ENCODE results near the gene ESYT3. TPM values are rescaled to one million over a fixed set of nuclear protein-coding genes. Genes with fewer than 3 reads are reported as not detected.
"Not testable (repeated sequence)": the region's sequence is repeated elsewhere in the genome, so short reads cannot be mapped to it uniquely, and the experiment has no call there.

The ESYT3 gene
- total RNA-seq, 1 donor from 2014 or later, result not detected

DNA sequence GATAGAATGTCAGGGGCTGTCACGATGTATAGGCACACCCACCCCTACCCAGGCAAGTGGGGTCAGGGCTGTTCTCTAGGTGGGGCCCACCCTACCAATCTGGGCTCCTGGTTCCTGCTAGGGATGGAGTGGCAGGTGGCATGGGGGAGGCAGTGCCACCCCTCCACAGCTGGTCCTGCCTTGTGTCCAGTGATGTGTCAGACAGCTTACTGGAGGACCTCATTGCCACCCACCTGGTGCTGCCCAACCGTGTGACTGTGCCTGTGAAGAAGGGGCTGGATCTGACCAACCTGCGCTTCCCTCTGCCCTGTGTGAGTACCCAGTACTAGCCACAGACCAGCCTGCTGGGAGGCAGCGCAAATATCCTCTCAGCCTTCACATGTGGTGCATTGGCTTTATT is 27.5 kb downstream of the ESYT3 start:
- no peak for DNase-seq

DNA sequence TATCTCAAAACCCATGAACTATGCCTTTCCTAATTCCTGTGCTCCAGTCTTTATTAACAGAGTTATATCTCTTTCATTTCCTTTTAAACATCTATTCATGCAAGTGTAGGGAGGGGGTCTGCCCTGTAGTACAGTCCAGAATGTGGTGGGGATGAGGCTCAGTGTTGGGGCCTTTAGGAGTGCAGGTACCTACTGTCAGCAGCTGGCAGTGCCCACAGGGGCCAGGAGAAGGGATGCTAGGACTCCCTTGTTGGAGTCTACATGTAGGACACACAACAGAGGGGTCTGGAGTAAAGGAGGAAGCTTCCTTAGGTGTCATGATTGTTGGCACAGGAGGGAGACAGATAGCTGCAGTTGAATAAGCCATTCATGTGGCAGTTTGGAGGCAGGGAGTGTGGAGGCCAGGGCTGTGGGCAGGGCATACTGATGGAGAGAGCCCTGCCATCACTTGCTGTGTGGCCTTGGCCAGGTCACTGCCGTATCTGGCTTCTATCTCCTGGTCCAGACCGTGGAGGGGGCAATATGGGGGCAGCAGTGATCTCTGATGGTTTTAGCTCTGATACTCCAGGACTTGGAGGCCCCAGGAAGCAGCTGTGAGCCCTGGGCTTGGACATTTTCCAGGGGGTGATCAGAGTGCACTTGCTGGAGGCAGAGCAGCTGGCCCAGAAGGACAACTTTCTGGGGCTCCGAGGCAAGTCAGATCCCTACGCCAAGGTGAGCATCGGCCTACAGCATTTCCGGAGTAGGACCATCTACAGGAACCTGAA is 29.5 kb downstream of the ESYT3 start:
- no peak for DNase-seq

DNA sequence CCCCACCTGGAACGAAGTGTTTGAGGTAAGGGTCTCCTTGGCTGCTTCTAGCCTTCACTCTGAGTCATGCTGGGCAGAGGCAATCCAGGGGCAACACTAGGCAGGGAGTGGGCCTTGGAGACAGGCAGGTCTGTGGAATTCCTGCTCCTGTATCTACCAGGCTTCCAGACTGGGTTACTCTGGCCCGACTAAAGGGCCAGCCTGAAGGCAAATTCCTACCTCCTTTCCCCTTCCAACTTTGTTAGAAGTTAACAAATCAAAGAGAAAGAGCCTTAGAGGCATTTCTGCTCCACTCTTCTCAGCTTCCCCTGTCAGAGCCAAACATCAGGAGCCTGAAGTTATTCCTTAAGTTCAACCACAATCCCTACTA is 30.1 kb downstream of the ESYT3 start:
- DNase-seq, result no peak

DNA sequence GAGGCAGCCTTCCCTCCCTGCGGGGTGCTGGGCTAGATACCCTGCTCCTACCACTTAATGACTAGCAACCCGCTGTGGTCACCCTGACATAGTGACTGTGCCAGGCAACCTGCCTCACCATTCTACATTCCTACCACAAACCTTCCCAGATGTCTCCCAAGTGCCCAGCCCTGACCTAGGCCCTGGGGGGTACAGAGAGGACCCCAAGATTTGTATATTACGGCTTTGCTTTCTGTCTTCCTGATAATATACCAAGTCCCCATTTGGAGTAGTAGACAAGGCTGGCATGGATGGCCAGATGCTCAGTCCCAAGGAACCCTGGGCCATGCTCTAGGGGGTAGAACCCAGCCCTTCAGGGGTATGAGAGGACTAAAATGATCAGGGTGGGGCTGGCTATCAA is 31.0 kb downstream of the ESYT3 start:
- DNase-seq, result no peak

DNA sequence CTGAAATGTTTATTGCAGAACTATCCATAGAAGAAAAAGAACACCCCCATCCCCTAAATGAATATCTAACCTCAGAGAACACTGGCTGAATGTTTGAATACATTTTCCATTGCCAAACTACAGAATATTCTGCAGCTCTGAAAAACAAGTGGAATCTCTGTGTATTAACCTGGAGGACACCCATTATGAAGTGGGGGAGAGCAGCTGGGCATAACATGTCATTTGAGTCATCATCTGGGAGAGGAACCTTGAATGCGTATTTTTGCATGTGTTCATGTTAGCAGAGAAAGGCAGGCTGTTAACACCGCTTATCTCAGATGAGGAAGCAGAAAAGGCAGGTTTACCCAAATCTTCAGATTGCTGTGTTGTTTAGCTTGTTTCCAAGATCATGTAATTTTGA is 31.5 kb downstream of the ESYT3 start:
- no peak for DNase-seq

DNA sequence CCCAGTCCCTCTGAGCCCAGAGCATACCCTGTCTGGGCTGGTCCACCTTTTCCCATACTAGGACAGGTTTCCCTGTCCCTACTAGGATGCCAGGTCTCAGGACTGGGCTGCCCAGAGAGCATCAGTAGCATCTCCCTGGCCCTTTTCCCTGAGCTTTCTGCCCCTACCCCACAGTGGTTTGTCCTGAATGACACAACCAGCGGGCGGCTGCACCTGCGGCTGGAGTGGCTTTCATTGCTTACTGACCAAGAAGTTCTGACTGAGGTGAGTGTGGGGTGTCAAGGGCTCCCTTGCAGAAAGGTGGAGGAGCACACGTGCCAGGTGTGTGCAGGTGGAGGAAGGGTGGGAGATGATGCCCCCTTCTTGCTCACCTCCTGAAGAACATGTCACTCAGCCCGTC is 33.5 kb downstream of the ESYT3 start:
- no peak for DNase-seq

DNA sequence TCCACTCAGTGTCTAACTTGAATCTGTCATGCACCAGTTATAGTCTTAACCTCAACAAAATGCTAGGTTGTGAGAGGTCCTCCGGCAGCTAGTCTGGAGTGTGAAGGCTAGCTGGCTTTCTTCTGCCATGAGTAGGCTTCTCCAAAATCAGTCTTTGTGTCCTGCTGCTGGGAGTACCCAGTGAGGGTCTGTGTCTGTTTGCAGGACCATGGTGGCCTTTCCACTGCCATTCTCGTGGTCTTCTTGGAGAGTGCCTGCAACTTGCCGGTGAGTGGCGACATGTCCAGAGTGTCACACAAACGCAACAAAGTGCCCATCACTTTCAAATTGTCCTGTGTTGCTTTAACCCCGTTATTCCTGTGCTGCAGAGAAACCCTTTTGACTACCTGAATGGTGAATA is 34.0 kb downstream of the ESYT3 start:
- no peak for DNase-seq

DNA sequence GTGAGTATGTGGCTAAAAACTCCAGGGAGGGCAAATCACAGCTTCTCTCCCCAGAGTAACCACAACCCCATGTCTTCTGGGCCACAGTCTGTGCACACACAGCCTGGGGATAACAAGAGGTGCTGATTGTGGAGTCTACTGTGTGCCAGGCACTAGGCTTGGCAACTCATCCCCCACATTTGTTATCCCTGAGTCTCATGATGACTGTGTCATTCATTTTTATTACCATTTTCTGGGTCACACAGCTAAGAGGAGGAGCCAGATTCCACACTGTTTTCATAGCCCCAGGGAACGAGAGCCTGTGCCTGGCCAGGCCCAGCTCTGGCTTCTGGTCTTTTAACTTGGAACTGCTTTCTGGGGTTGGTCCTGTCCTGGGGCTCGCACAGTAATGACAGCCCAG is 34.5 kb downstream of the ESYT3 start:
- no peak for DNase-seq

DNA sequence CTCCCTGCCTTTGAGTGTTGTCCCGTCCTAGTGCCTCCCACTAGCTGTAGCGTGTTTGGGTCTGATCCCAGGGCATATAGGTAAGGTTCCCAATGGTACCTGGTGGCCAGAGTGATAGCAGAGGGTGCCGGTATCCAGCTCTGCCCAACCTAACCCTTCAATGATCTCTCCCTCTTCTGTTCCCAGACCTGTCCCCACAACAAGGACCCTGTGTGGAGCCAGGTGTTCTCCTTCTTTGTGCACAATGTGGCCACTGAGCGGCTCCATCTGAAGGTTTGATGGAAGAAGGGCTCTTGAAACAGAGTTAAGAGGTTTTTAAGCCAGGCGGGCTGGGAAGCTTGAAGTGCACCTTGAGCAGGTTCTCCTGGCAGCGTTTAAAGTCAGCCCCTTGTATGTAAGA is 35.5 kb downstream of the ESYT3 start:
- DNase-seq, result no peak

DNA sequence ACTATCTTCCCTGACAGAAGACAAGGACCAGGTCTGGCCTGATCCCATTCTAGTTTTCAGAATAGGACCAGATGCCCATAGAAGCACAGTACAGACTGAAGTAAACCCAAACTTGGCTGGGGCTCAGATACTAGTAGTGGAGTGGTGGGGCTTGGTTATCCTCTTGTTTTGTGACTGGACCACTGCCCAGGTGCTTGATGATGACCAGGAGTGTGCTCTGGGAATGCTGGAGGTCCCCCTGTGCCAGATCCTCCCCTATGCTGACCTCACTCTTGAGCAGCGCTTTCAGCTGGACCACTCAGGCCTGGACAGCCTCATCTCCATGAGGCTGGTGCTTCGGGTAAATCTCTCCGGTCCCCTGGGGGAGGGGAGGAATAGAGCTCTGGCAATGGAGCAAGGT is 36.3 kb downstream of the ESYT3 start:
- no peak for DNase-seq

DNA sequence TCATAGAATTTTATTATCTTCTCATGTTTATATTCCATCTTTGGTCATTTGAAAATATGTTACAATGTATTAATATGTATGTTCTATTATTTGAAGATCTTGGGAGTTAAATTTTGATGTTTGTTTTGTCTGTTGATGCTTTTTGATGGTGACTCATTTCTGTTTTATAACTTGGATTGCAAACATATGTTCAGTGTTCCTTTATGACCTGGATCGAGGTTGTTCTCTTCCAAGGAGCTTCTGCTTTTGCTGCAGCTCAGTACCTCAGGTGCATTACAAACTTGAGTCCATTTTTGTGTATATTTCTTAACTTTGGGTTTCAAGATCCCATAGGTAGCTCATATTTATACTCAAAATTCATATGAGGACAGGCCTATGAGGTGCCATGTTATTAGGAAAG is 37.1 kb downstream of the ESYT3 start:
- DNase-seq, result no peak

DNA sequence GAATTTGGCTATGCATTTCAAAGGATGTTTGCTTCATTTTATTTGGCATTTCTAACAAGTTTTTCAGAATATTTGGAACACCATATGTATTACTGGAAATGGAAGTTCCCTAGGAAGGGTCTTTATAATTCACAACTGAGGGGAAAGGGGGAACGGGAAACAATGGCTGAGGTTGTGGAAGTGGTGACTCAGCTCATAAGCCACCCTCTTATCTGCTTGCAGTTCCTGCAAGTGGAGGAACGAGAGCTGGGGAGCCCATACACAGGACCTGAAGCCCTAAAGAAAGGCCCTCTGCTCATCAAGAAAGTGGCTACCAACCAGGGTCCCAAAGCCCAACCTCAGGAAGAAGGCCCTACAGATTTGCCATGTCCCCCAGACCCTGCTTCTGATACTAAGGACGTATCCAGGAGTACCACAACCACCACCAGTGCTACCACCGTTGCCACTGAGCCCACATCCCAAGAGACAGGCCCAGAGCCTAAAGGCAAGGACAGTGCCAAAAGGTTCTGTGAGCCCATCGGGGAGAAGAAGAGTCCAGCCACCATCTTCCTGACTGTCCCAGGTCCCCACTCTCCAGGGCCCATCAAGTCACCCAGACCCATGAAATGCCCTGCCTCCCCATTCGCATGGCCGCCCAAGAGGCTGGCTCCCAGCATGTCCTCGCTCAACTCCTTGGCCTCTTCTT is 37.9 kb downstream of the ESYT3 start:
- peak; percentile 8 for DNase-seq

DNA sequence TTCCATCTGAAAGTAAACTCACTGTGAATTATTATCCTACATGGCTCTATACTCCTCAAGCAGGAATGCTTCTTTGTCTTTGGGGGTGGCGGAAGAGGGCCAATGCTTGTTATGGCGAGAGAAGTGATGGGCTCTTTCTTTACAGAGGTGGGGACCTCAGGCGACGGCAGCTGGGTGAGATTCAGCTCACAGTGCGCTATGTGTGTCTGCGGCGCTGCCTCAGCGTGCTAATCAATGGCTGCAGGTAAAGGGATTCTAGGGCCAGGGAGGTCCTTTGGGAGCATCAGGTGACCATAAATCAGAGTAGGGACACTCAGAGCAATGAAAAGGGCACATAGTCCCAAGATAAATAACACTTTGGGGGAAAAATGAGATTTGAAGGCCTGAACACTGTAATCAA is 39.0 kb downstream of the ESYT3 start:
- no peak for DNase-seq

DNA sequence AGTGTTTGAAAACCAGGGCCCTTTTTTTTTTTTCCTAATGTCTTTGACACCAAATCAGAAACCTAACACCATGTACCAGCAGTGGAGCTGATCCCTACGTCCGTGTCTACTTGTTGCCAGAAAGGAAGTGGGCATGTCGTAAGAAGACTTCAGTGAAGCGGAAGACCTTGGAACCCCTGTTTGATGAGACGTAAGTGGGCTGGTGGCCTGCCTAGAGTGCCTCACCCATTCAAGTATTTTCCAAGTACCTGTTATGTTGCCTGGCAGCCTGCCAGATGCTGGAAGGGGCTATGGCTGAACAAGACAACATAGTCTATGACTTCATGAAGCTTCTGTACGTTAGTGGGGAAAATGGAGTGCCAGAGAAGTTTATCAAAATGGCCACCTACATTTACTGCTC is 39.7 kb downstream of the ESYT3 start:
- DNase-seq, result no peak

DNA sequence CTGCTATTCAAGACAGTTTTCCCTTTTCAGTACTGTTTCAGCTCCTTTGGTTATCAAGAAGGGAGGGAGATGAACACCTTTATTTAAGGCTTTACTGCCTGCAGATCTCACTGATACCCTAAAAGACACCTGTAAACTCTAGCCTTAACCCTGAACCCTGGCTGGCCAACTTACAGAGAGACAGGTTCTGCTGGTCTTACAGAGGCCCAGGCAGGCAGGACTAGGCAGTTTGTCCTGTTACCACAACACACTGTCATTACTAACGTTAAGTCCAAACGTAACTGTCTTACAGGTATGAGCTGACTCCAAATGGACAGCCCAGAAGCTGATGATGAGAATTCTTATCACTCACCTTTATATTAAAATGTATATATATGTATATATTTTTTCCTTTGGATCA is 42.1 kb downstream of the ESYT3 start:
- DNase-seq, result no peak

DNA sequence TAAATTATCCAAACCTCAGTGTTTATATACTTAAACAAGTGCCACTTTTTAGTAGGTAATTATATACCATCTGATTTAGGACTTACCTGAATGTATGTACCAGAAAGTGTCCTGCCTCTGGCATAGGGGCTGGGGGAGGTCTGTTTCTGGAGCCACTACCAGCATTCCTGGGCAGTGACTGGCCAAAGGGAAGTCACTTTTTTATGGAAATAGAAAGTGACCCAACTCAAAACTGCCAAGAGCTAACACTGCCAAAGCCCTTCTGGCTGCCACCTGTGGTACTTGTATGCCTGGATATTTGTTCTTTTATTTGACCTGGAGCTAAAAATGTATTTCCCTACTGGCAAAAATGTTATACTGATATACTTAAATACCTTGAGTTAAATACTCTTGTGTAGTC is 42.7 kb downstream of the ESYT3 start:
- no peak for DNase-seq

DNA sequence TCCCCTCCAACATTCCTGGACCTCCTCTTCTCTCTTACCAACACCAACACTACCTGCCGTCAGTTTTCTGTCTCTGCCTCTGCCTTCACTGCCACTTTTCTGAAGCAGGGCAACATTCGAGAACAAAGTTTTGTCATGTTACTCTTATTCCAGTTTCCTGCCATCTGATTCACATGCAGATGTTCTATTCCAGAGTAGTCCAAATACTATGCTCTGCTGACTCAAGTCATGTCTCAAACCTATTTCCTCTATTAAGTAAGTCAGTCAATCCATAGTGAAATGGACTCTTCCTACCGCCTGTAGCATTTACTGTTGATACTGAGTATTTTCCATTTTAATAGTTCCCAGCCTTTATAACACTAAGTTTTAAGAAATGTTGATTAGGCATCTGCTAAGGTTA is 43.4 kb downstream of the ESYT3 start:
- no peak for DNase-seq

DNA sequence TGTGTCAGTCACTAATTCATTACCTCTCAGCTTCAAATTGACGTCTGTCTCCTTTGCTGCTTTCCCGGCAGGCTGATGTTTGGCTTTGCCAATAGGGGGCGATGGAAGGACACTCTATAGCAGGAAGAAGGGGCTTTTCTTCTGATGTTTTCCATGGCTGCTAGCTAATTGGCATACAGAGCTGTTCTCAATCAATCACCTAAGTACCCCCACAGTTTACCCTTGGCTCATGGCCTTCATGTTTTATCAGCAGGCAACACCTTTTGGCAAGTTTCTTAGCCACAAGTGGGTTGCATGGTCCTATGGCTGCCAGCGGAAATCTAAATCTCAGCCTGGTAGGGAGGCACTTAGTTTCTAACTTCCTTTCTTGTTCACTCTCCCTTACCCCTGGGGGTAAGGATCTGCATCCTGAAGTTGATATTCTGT is 45.0 kb downstream of the ESYT3 start:
- peak; percentile 64 for DNase-seq

DNA sequence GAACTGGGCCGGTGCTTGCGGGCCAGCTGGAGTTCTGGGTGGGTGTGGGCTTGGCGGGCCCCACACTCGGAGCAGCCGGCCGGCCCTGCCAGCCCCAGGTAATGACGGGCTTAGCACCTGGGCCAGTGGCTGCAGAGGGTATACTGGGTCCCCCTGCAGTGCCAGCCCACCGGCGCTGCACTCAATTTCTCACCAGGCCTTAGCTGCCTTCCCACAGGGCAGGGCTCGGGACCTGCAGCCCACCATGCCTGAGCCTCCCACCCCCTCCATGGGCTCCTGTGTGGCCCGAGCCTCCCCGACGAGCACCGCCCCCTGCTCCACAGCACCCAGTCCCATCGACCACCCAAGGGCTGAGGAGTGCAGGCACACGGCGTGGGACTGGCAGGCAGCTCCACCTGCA is 50.3 kb downstream of the ESYT3 start:
- DNase-seq, result not testable (repeated sequence)

DNA sequence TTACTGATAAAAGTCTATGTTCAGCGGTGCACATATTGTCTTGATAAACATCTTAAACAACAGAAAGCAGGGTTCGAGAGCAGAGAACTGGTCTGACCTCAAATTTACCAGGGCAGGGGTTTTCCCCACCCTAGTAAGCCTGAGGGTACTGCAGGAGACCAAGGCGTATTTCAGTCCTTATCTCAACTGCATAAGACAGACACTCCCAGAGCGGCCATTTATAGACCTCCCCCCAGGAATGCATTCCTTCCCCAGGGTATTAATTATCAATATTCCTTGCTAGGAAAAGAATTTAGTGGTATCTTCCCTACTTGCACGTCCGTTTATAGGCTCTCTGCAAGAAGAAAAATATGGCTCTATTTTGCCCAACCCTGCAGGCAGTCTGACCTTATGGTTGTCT is 52.2 kb downstream of the ESYT3 start:
- not testable (repeated sequence) for DNase-seq

DNA sequence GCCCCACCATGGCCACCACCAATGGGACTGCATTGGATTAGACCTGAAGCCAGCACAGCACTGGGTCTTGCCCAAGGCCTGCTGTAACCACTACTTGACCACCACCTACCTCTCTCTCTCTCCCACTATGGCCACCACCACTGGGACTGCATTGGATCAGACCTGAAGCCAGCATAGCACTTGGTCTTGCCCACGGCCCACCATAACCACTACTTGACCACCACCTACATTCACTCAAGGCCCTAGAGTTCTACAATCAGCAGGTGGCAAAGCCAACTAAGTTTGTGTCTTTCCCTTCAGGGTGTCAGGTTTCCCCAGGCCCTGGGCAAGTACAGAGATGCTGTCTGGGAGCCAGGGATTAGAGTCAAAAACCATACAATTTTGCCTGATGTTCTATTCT is 57.6 kb downstream of the ESYT3 start:
- DNase-seq, result no peak

DNA sequence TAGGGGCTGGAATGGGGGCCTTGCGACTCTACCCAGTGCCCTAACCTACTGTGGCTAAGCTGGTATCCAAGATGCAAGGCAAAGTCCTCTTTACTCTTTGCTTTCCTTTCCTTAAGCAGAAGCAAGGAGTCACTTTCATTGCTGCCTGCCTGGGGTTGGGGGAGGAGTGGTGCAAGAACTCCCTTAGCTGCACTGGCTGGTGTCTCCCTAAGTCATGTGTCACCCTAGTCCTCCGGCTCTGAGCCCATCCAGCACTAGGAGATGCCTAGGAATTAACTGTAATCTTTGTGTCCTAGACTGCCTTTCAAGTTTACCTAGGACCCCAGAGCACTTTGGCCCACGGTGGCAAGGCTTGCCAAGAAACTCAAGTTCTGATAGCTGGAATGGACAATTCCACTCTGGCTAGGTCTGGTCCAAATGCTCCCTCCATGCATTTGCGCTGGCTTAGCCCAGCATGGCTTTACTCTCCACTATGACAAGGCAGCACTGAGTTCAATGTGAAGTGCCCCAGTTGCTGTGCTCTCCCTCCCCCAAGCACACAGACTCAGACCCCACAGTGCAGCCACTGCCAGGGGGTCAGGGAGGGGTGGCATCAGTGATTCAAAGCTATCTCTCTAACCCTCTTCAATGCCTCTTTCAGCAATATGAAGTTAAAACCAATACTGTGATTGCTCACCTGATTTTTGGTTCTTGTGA is 58.7 kb downstream of the ESYT3 start:
- no peak for DNase-seq

DNA sequence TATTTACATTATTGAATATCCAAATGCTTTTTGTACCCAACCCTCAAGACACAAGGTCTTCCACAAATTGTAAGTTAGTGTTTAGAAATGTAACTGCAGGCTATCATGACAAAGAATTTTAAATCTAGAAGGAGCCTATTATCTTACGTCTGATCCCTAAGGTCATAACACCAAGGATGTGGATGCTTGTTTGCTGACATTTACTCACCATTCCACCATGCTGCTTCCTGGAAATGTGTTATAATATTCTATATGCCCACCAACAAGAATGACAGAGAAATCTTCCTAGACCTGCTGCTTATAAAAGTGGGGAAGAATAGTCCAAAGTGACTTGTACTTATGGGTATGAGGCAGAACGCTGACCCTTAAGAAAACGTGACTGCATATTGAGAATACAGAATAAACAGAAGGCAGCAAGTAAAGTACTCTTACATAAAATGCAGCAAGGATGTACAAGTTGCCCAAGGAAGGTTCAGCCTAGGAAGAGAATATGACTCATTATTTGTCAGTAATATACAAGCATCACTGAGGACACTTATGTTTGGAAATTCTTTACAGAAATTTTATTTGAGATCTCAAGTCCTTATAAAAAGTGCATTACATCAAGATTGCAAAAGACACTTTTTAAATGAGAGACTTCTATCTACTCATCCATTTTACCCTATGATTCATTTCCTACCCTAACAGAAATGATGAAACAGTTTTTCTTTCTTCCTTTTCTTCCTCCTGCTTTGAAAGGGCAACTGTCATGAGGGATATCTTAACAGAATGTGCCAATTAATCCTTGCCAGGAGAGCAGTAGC is 59.6 kb downstream of the ESYT3 start:
- peak; percentile 7 for DNase-seq
